NCI-H2107 (cell line): Measurements from ENCODE around the gene PLAGL2.

Experiments used
- DNase-seq: peaks from one replicate; lab custom pipeline; 2025; lab: John Stamatoyannopoulos, UW

PLAGL2 gene

DNA sequence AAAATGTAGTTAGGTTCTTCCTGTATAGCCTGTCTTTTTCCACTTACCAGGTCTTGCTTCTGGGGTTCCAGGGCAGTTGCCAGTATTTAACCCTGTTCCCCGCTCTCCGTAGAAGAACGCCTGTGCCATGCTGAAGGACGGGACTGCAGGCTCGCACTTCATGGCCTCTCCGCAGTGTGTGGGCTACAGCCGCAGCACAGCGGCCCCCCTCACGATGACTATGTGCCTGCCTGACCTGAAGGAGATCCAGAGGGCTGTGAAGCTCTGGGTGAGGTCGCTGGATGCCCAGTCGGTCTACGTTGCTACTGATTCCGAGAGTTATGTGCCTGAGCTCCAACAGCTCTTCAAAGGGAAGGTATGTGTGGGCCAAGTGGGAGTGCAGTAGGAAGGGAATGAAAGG is 23.2 kb upstream of the PLAGL2 start:
- no peak for DNase-seq

GRCh38 chr20:32229251-32229747 is 21.8 kb upstream of the PLAGL2 start:
- DNase-seq: no peak

- no peak for DNase-seq
Measured at GRCh38 chr20:32227744-32228688, 20.5 kb upstream of the PLAGL2 start.

DNA sequence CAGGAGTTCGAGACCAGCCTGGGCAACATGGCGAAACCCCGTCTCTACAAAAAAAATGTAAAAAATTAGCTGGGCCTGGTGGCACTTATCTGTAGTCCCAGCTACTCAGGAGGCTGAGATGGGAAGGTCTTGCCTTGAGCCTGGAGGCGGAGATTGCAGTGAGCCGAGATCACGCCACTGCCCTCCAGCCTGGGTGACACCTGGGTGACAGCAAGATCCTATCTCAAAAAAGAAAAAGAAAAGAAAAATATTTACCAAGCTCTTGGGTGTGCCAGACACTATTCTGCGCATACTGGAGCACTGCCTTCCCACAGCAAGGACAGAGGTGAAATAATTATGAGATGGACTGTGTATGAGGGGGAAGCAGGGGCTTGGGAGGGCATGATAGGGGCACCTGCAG is 19.8 kb upstream of the PLAGL2 start:
- DNase-seq: no peak

GRCh38 chr20:32226391-32226790 is 18.8 kb upstream of the PLAGL2 start:
- DNase-seq: no peak

GRCh38 chr20:32224463-32224862 is 16.9 kb upstream of the PLAGL2 start:
- DNase-seq: no peak

DNA sequence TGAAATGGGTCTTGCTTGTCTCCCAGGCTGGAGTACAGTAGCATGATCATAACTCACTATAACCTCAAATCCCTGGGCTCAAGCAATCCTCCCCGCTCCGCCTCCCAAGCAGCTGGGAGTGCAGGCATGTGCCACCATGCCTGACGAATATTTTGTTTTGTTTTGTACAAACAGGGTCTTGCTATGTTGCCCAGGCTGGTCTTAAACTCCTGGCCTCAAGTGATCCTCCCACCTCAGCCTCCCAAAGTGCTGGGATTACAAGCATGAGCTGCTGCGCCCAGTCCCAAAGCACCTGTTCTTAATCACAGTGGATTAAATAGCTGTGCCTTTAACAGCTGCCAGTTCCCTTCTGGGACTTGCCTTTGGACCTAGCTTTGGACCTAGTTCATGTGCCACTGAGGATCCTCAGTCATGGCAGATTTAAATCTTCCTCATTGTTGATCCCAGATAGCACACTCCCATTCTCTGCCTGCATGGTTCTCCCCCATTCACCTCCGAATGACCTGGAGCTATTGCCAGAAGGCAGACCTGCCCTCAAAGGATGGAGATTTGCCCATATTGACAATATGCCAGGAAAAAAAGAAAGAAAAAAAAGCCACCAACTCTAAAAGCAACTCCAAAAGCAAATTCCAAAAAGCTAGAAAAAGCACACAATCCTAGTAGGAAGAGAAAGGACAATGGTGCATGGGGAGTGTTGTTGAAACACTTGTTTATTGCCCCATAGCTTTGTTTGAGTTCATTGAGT is 10.8 kb upstream of the PLAGL2 start:
- DNase-seq: no peak

DNA sequence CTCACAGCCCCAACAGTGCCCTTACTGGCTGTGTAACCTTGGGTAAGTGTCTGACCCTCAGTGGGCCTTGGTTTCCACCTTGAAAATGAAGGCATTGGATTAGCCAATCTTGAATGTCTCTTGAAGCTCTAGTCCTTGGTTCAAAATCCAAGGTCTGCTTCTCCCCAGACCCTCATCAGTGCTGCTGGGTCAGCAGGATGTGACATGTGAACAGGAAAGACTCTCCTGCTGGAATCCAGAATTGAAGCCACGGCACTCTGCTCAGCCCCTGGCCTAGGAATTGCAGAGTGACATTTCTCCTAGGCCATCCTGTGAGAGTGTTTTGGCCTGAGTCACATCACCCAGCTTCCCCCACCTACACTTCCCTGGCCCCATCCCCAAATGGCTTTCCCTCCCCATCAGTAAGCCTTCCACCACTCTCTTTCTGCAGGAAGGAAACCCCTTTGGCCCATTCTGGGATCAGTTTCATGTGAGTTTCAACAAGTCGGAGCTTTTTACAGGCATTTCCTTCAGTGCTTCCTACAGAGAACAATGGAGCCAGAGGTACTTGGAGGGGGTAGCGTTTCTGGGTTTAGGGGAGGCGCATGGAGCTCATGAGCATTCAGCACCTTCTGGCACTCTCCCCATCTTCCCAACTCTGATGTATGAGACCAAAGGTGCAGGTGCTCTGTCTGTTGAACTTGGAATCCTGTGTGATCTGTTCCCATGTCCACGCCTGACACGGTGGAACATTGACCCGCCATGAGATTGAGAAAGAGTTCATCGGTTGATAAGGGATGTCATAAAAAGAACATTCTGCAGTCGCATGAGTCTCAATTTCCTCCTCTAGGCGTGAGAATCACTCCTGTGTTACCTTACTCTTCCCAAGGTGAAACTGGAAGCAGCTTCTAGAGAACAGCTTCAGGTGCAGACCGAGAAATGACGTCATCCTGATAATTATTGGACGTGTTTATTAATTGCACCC is 8.9 kb upstream of the PLAGL2 start:
- no peak for DNase-seq

- no peak for DNase-seq
Measured at GRCh38 chr20:32215729-32216128, 8.2 kb upstream of the PLAGL2 start.

DNA sequence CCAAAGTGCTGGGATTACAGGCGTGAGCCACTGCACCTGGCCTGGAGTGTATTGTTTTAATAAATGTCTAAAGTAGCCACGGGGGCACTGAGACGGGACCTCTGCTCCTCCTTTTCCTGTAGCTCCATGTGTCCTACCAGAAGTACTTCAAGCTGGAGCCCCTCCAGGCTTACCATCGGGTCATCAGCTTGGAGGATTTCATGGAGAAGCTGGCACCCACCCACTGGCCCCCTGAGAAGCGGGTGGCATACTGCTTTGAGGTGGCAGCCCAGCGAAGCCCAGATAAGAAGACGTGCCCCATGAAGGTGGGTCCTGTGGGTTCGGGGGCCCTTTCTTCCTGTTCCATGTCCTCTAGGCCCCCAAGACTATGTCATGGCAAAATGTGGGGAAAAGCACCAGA is 7.6 kb upstream of the PLAGL2 start:
- DNase-seq: no peak

DNA sequence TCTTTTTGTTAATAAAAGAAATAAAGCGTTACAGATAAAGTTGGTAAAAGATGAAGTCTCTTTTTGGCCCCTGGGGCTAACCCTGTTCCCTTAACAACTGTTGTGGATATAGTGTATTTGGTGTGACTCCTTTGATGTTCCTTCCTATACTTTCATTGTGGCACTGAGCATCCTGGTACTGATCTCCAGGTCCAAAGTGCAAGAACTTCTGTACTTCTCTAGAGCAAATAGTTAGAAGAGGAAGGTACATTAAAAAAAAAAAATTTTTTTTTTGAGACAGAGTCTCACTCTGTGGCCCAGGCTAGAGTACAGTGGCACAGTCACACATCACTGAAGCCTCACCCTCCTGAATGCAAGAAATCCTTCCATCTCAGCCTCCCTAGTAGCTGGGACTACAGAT is 6.3 kb upstream of the PLAGL2 start:
- no peak for DNase-seq

DNA sequence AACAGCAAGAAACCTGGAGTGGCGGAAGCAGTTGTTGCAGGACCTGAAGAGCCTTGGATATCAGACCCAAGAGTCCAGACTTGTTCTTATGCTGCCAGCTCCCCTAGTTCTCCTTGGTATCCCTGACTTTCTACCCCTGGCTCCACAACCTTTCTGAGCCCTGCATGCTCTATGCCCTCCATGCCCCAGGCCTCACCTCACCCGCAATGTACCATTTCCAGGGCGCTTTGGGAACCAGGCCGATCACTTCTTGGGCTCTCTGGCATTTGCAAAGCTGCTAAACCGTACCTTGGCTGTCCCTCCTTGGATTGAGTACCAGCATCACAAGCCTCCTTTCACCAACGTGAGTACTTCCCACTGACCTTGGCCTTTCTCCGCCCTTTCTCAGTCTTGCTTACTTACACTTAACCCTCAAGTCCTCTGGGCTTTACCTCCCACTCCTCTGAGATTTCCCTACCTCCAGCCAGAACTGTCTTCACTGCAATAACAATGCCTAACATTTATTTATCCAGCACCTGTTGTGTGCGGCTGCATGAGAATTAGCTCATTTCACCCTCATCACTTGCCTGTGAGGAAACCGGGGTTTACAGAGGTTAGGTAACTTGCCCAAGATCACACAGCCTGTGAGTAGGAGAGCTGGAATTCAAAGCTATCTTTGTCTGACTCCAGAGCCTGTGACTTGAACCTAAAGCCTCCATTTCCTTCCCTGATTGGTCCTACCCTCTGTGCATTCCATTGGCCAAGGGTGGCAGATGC is 2.5 kb upstream of the PLAGL2 start:
- no peak for DNase-seq

DNA sequence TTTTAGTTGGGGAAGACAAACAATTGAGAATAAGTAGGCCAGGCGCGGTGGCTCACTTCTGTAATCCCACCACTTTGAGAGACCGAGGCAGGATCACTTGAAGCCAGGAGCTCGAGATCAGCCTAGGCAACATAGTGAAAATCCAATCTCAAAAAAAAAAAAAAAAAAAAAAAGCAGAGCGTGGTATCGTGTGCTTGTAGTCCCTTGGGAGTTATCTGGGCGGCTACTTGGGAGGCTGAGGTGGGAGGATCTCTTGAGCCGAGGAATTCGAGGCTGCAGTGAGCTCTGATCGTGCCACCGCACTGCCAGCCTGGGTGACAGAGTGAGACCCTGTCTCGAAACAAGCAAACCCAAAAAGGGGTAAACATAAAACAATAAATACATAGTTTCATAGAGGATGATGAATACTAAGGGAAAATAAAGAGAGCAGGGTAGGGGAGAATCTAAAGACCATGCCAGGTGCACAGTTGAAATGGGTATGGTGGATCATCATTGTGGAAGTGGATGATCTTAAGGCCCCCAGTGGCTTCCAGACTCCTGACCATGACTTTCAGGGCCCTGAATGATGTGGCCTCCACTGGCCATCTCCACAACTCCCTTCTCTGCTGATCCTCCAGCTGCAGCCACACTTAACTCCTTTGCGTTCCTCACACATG is 1.1 kb upstream of the PLAGL2 start:
- no peak for DNase-seq

GRCh38 chr20:32206760-32207625 is 550 bp downstream of the PLAGL2 start:
- no peak for DNase-seq

DNA sequence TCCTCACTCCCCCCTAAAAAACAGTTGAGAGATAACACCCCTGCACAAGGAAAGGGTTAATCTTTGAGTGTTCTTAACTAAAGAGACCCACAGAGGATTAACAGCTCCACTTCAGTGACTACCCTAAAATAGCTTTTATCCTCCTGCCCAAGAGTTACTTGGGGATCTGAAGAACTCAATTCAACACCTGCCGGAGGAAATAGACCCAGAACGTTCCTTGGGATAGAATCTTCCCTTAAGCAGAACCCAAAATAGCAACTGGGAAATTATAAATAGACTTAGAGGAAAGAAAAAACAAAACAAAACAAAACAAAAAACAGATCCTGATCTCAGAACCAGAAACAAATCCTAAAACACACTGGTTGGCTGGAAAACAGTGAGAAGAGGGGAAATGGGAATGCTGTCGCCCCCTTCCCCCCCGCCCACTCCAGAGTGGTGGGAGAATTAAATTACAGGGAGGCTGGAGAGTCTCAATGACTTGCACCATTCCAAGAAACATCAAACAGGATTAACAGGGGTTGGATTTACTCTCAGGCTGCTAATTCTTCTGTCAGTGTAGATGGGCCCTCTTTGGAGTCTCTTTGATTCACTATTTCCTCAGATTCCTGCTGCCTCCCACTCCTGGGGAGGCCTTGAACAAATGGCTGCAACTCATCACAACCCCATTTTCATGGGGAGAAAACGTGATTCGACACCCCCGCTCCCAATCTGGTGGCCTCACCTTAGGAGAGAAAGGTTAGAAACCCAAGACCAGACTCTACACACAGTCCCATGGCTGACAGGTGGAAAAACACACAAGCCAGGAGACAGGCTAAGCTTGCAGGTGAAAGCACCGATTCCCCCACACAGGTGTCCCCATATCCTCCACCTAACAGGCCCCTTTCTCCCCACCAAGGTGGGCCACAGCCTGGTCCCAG is 1.4 kb downstream of the PLAGL2 start:
- no peak for DNase-seq

GRCh38 chr20:32205110-32205842 is 2.3 kb downstream of the PLAGL2 start:
- no peak for DNase-seq

GRCh38 chr20:32204205-32205109 is 3.1 kb downstream of the PLAGL2 start:
- DNase-seq: no peak
